H1 (cell line): ENCODE data around the gene MYH6. TPM values are rescaled to one million over a fixed set of nuclear protein-coding genes. Genes with fewer than 3 reads are reported as not detected.
A peak's percentile ranks its signal among the peaks of the same experiment; 100 is the strongest.

Experiments
- CTCF ChIA-PET: fragments of 300-600 bp; sonication (Branson Sonifier 250); formaldehyde crosslinking; loops from one replicate; lab custom pipeline; 2021; ENCODE audit not compliant: partially characterized antibody; lab: Charles Lee
- POLR2A ChIA-PET: fragments of 300-600 bp; sonication (Branson Sonifier 250); formaldehyde crosslinking; loops from one replicate; lab custom pipeline; 2021; ENCODE audit warnings: inconsistent platforms; ENCODE audit not compliant: partially characterized antibody; lab: Charles Lee
- DNase-seq, 2 experiments: peaks; one replicate each; pipeline versions ENCODE4 v3.0.0 to v3.0.0-alpha.2; 2010 to 2022; ENCODE audit warnings: low spot score in 2 of 2, low read depth in 1 of 2, mixed read lengths in 1 of 2
- FAIRE-seq: peaks from 2 replicates; lab custom pipeline; 2011; peaks lifted over from hg19 to GRCh38; lab: Jason Lieb, UNC
- H2AFZ ChIP-seq: 2 replicates; pipeline ENCODE4 v1.8.1; 2012; ENCODE audit warnings: low read length, inconsistent platforms
- H2AK5ac ChIP-seq: 2 replicates; pipeline ENCODE4 v1.6.1; 2013; ENCODE audit warnings: low read depth, low read length
- H2BK120ac ChIP-seq: replicated peaks from 2 replicates; pipeline ENCODE3; 2013; ENCODE audit warnings: low read depth, low read length, inconsistent platforms
- H2BK12ac ChIP-seq: 2 replicates; pipeline ENCODE4 v1.6.1; 2013; ENCODE audit warnings: low read depth, low read length
- H2BK15ac ChIP-seq: 2 replicates; pipeline ENCODE4 v1.6.1; 2013; ENCODE audit warnings: low read length
- H2BK20ac ChIP-seq: 2 replicates; pipeline ENCODE4 v1.6.1; 2013; ENCODE audit warnings: low read length
- H2BK5ac ChIP-seq: 2 replicates; pipeline ENCODE4 v1.6.1; 2013; ENCODE audit warnings: low read depth, low read length
- H3K14ac ChIP-seq: 2 replicates; pipeline ENCODE4 v1.6.1; 2013; ENCODE audit warnings: inconsistent platforms; ENCODE audit not compliant: insufficient read length
- H3K18ac ChIP-seq: 2 replicates; pipeline ENCODE4 v1.6.1; 2013; ENCODE audit warnings: low read length; ENCODE audit errors: extremely low read depth
- H3K23ac ChIP-seq: 2 replicates; pipeline ENCODE4 v1.6.1; 2013; ENCODE audit warnings: inconsistent platforms; ENCODE audit not compliant: insufficient read length
- H3K23me2 ChIP-seq: 2 replicates; pipeline ENCODE4 v1.6.1; 2013; ENCODE audit warnings: low read depth, low read length
- H3K27ac ChIP-seq: 2 replicates; pipeline ENCODE4 v1.6.1; 2011; ENCODE audit warnings: low read depth, low read length, inconsistent platforms
- H3K27me3 ChIP-seq, 4 experiments: replicated peaks in 1 of 4; 1 replicate in 1 of 4; 2 replicates in 3 of 4; pipeline versions ENCODE4 v1.6.1 to v1.8.1; 2011 to 2013; ENCODE audit warnings: low read length in 3 of 4, mild to moderate bottlenecking in 3 of 4, inconsistent platforms in 2 of 4, mixed read lengths in 2 of 4, moderate library complexity in 1 of 4; ENCODE audit not compliant: control insufficient read depth in 3 of 4, insufficient read depth in 3 of 4; ENCODE audit errors: extremely low read depth in 1 of 4
- H3K36me3 ChIP-seq, 4 experiments: 2 replicates each; pipeline versions ENCODE4 v1.6.1 to v1.8.1; 2011 to 2013; ENCODE audit warnings: mild to moderate bottlenecking in 4 of 4, low read length in 3 of 4, moderate library complexity in 2 of 4, control low read depth in 1 of 4, inconsistent platforms in 1 of 4; ENCODE audit not compliant: insufficient read depth in 4 of 4, control insufficient read depth in 2 of 4
- H3K4ac ChIP-seq: replicated peaks from 2 replicates; pipeline ENCODE3; 2013; ENCODE audit warnings: low read length, low read depth, mixed read lengths, inconsistent platforms; ENCODE audit not compliant: insufficient read length
- H3K4me1 ChIP-seq, 4 experiments: replicated peaks in 1 of 4; 1 replicate in 1 of 4; 2 replicates in 3 of 4; pipeline versions ENCODE4 v1.6.1 to v1.8.1; 2011 to 2013; ENCODE audit warnings: low read length in 3 of 4, inconsistent platforms in 2 of 4, mixed read lengths in 1 of 4; ENCODE audit not compliant: insufficient read depth in 4 of 4, control insufficient read depth in 3 of 4
- H3K4me2 ChIP-seq, 2 experiments: 2 replicates each; pipeline versions ENCODE4 v1.6.1 to v1.8.1; 2011 to 2013; ENCODE audit warnings: low read depth in 2 of 2, low read length in 2 of 2, control low read depth in 1 of 2, inconsistent platforms in 1 of 2, mild to moderate bottlenecking in 1 of 2; ENCODE audit not compliant: insufficient read depth in 1 of 2
- H3K4me3 ChIP-seq, 4 experiments: fragments of 200-600, 300-600 bp in 1 of 4; sonication (generic), shearing (Covaris generic), sonication (Bioruptor Twin) in 1 of 4; 2 replicates each; pipeline versions ENCODE4 v1.5.1 to v1.8.1; 2011 to 2016; ENCODE audit warnings: low read length in 4 of 4, low read depth in 3 of 4, control low read depth in 2 of 4, inconsistent platforms in 2 of 4, mild to moderate bottlenecking in 2 of 4, mixed read lengths in 1 of 4, moderate library complexity in 1 of 4; ENCODE audit not compliant: insufficient read depth in 2 of 4; ENCODE audit errors: extremely low read depth in 1 of 4
- H3K56ac ChIP-seq: replicated peaks from 2 replicates; pipeline ENCODE3; 2013; ENCODE audit warnings: low read depth, mild to moderate bottlenecking, mixed read lengths, low read length, inconsistent platforms; ENCODE audit not compliant: insufficient read length
- H3K79me1 ChIP-seq: 2 replicates; pipeline ENCODE4 v1.6.1; 2013; ENCODE audit warnings: low read depth, low read length, control low read depth
- H3K79me2 ChIP-seq, 2 experiments: 2 replicates each; pipeline versions ENCODE4 v1.6.1 to v1.8.1; 2012 to 2013; ENCODE audit warnings: low read length in 2 of 2, mild to moderate bottlenecking in 2 of 2, inconsistent platforms in 1 of 2; ENCODE audit not compliant: insufficient read depth in 2 of 2, control insufficient read depth in 1 of 2
- H3K9ac ChIP-seq, 4 experiments: replicated peaks in 1 of 4; 1 replicate in 1 of 4; 2 replicates in 3 of 4; pipeline versions ENCODE4 v1.6.1 to v1.8.1; 2011 to 2013; ENCODE audit warnings: low read depth in 3 of 4, low read length in 3 of 4, control low read depth in 2 of 4, mild to moderate bottlenecking in 2 of 4, moderate library complexity in 2 of 4, inconsistent platforms in 1 of 4; ENCODE audit errors: extremely low read depth in 1 of 4
- H3K9me3 ChIP-seq, 2 experiments: 2 replicates each; pipeline versions ENCODE4 v1.6.1 to v1.8.1; 2012 to 2013; ENCODE audit warnings: mild to moderate bottlenecking in 2 of 2, moderate library complexity in 2 of 2, control low read depth in 1 of 2, inconsistent platforms in 1 of 2, low read depth in 1 of 2, low read length in 1 of 2, mixed read lengths in 1 of 2; ENCODE audit not compliant: insufficient read depth in 2 of 2
- H4K20me1 ChIP-seq, 2 experiments: replicated peaks in 1 of 2; 2 replicates each; pipeline versions ENCODE3 to v1.8.1; 2011 to 2013; ENCODE audit warnings: inconsistent platforms in 2 of 2, low read length in 2 of 2, mild to moderate bottlenecking in 1 of 2; ENCODE audit not compliant: insufficient read depth in 2 of 2, control insufficient read depth in 1 of 2
- H4K5ac ChIP-seq: 2 replicates; pipeline ENCODE4 v1.6.1; 2013; ENCODE audit warnings: low read length, low read depth, mixed read lengths, inconsistent platforms; ENCODE audit not compliant: insufficient read length
- H4K8ac ChIP-seq: 2 replicates; pipeline ENCODE4 v1.8.0; 2013; ENCODE audit warnings: mild to moderate bottlenecking, moderate library complexity, low read length, inconsistent platforms; ENCODE audit not compliant: insufficient read depth; ENCODE audit errors: extremely low read depth
- H4K91ac ChIP-seq: replicated peaks from 2 replicates; pipeline ENCODE3; 2013; ENCODE audit warnings: low read length, mixed read lengths, inconsistent platforms; ENCODE audit not compliant: insufficient read length
- BCL11A ChIP-seq, 2 experiments: IDR thresholded peaks; one replicate each; pipeline ENCODE4 v1.6.1; 2011; ENCODE audit warnings: low read depth in 2 of 2, low read length in 2 of 2, mild to moderate bottlenecking in 2 of 2
- CEBPB ChIP-seq: IDR thresholded peaks from 2 replicates; pipeline ENCODE4 v1.6.1; 2012; ENCODE audit warnings: low read depth, low read length
- EGR1 ChIP-seq: IDR thresholded peaks from 2 replicates; pipeline ENCODE4 v1.6.1; 2011; ENCODE audit warnings: low read depth, low read length, borderline replicate concordance
- GABPA ChIP-seq: IDR thresholded peaks from 2 replicates; pipeline ENCODE4 v1.6.1; 2011; ENCODE audit warnings: mild to moderate bottlenecking, low read length, moderate library complexity, borderline replicate concordance; ENCODE audit not compliant: insufficient read depth
- KDM5A ChIP-seq: fragments of 200-600 bp; IDR thresholded peaks from 2 replicates; pipeline ENCODE4 v1.7.1; 2012; ENCODE audit warnings: mild to moderate bottlenecking, low read length, inconsistent platforms, mixed read lengths
- NANOG ChIP-seq: IDR thresholded peaks from 2 replicates; pipeline ENCODE4 v1.6.1; 2011; ENCODE audit warnings: low read length, low read depth, mild to moderate bottlenecking, inconsistent platforms; ENCODE audit not compliant: insufficient read depth, poor library complexity, severe bottlenecking
- RFX5 ChIP-seq: IDR thresholded peaks from 2 replicates; pipeline ENCODE4 v1.6.1; 2011; ENCODE audit warnings: low read depth, low read length, improper control_type of control experiment, borderline replicate concordance
- RNF2 ChIP-seq: fragments of 200-900, 300-1000 bp; sonication (generic); IDR thresholded peaks from 2 replicates; pipeline ENCODE4 v1.7.1; 2016; ENCODE audit warnings: borderline replicate concordance, low read depth, mild to moderate bottlenecking, antibody characterized with exemption, low read length; ENCODE audit not compliant: poor library complexity, severe bottlenecking; ENCODE audit errors: missing control alignments
- SAP30 ChIP-seq: fragments of 300-600 bp; sonication (generic); IDR thresholded peaks from 2 replicates; pipeline ENCODE4 v1.7.1; 2012; ENCODE audit warnings: low read length, moderate library complexity, mild to moderate bottlenecking, inconsistent platforms; ENCODE audit not compliant: insufficient read depth, insufficient replicate concordance
- SIRT6 ChIP-seq: IDR thresholded peaks from one replicate; pipeline ENCODE4 v1.7.1; 2012; ENCODE audit warnings: low read length, inconsistent platforms
- SP1 ChIP-seq: IDR thresholded peaks from 2 replicates; pipeline ENCODE4 v1.6.1; 2011; ENCODE audit warnings: low read depth, low read length
- WGBS, 2 experiments: shearing (Covaris generic) in 1 of 2; methylation state at CpG; one replicate each; pipeline versions ENCODE4 v1.1.6 to v1.1.7; 2013 to 2015; ENCODE audit warnings: low lambda C conversion rate in 2 of 2, mixed read lengths in 2 of 2, inconsistent platforms in 1 of 2, low coverage in 1 of 2, missing lambda C conversion rate in 1 of 2; ENCODE audit not compliant: insufficient replicate concordance in 2 of 2, insufficient coverage in 1 of 2, insufficient read length in 1 of 2; ENCODE audit errors: extremely low coverage in 1 of 2, missing lambda C conversion rate in 1 of 2; 5-methylcytosine and 5-hydroxymethylcytosine counted together
- polyA plus RNA-seq, 7 experiments: library from polyadenylated mRNA; depleted of rRNA in 3 of 7; stranded (reverse) in 5 of 7; unstranded in 2 of 7; fragments of >200 nt in 5 of 7; fragments of 200-250 nt in 2 of 7; gene quantifications; 1 replicate in 5 of 7; 2 replicates in 1 of 7; 4 replicates in 1 of 7; pipeline versions ENCODE4 v1.2.1 to v1.2.3, GENCODE V29; 2011 to 2013; ENCODE audit warnings: missing spikeins in 2 of 7, mixed read lengths in 2 of 7
- total RNA-seq: library from RNA; stranded (reverse); fragmentation: NEBNext Ultra II Directional; extraction: Animal tissue kit (Norgen Biotek cat#: 25700); gene quantifications from 2 replicates; pipeline ENCODE4 v1.2.1, GENCODE V29; 2021

MYH6 gene
- total and polyA plus RNA-seq, 2 of the 8 experiments (the other 6 are each of a cell fraction or from before 2014, with no cell fraction given) = 0.03 TPM; not detected in 1

DNA sequence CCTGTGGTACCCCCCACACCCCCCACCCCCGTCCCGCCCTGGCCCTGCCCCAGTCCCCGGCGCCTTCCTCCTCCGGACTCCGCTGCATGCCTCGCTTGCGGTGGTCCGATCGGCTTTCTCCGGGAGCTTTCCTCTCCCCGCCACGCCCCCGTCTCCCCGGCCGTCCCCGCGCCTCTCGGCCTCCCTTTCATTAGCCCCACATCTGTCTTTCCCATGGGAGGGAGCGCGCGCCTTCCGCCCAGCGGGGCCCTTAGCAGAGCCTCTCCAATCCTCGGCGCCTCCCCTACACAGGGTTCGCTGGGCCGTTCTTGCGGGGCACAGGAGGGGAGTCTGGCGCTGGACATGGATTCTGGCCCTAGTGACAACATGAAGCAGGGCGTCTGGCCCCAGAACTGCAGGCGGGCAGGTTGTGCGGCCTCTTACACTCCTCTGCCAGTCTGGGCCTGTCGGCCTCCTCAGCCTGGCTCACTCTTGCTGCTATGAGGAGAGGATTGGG lies 41.6 kb downstream of the MYH6 start:
- no peak for FAIRE-seq
- H4K91ac ChIP-seq = peak overlapping the region; percentile 63
- H3K23ac ChIP-seq = no peak overlapping the region
- peak in 1 of 2 experiments; percentile 92 for DNase-seq
- H2BK120ac ChIP-seq = no peak overlapping the region
- H3K4ac ChIP-seq = peak overlapping the region; percentile 16
- H2BK20ac ChIP-seq = peak overlapping the region; percentile 72; the same call in 1 of the 2 replicates
- H4K5ac ChIP-seq = peak overlapping the region; percentile 3
- 0 out of 2 replicates have a peak overlapping the region, but pooled peaks have one; percentile 71 for H2AFZ ChIP-seq
- H2BK5ac ChIP-seq = peak overlapping the region; percentile 88; the same call in 1 of the 2 replicates
- CTCF ChIA-PET = interaction anchor here (0.9 to 20.9 kb wide), 8 partner anchors 12 to 193 kb away, joined by 3 to 333 read pairs (median 3); partner anchors contain the start of genes CMTM5, IL25 and PABPN1
- H4K8ac ChIP-seq = no peak overlapping the region
- peak overlapping the region; percentile 85 to 86 for H3K4me2 ChIP-seq
- H3K4me3 ChIP-seq = peak overlapping the region; percentile 47 to 79 (median 77)
- peaks cover 21% of the 10 kb centered on the region; the same call in 1 of the 2 replicates for H3K23me2 ChIP-seq
- H3K9ac ChIP-seq = peak overlapping the region in 1 of 4 experiments; percentile 17; a peak in 2 of 7 replicates
- H3K18ac ChIP-seq = peak overlapping the region; percentile 81
- no peak overlapping the region for H2AK5ac ChIP-seq
- H3K27me3 ChIP-seq = peaks cover 0 to 12% (median 10%) of the 10 kb centered on the region in 4 experiments; a peak in 5 of 7 replicates
- H4K20me1 ChIP-seq = peaks cover 3 to 9% of the 10 kb centered on the region in 2 experiments
- peak overlapping the region; percentile 65; the same call in 1 of the 2 replicates for H3K27ac ChIP-seq
- no peaks in the 10 kb centered on the region for H3K79me1 ChIP-seq
- H3K14ac ChIP-seq = no peak overlapping the region
- H3K36me3 ChIP-seq = peaks cover 0 to 3% (median 0%) of the 10 kb centered on the region in 4 experiments; a peak in 2 of 8 replicates
- H3K4me1 ChIP-seq = peaks cover 2 to 22% (median 14%) of the 10 kb centered on the region in 4 experiments; a peak in 6 of 7 replicates
- peak overlapping the region; percentile 88; the same call in 1 of the 2 replicates for H2BK15ac ChIP-seq
- peak overlapping the region; percentile 90; the same call in 1 of the 2 replicates for H2BK12ac ChIP-seq
- WGBS, 2 experiments = 14% methylated on average over 7 of the region's 34 CpGs; no CpG with 5 or more reads in 1 of the 2 experiments
- no peaks in the 10 kb centered on the region for H3K79me2 ChIP-seq
- POLR2A ChIA-PET = interaction anchor here (0.8 to 7.1 kb wide), 18 partner anchors 8 to 266 kb away, joined by 3 to 73 read pairs (median 3); partner anchors contain the start of genes BCL2L2, CMTM5, MYH7 and PABPN1
- H3K56ac ChIP-seq = no peak overlapping the region
- H3K9me3 ChIP-seq = no peaks in the 10 kb centered on the region
- TF ChIP-seq KDM5A (no peak), BCL11A (IDR thresholded peaks at IDR 0.05; ENCODE audit: low read depth in 2 of 2, low read length in 2 of 2) (no peak), NANOG (peak; percentile 29), RNF2 (no peak), SAP30 (no peak), SIRT6 (no peak), SP1 (no peak), GABPA (no peak), EGR1 (peak; percentile 24; the same call in 1 of the 2 replicates), CEBPB (no peak), RFX5 (no peak)
